HepG2 (cell line): ENCODE data around the gene NEFH. TPM values are rescaled to one million over a fixed set of nuclear protein-coding genes. Genes with fewer than 3 reads are reported as not detected.

Source experiments
- ATAC-seq: fragments of 200-7000 bp; cut with Tn5 transposase; 3 replicates; pipeline ENCODE4 v1.9.1; 2020; ENCODE audit warnings: mild to moderate bottlenecking, moderate library complexity
- BruUV-seq: library from RNA; stranded (reverse); fragments of 400-500 nt; replicated peaks from 2 replicates; lab custom pipeline; 2021; lab: Mats Ljungman, UMichigan
- CTCF ChIA-PET: fragments of 300-600 bp; formaldehyde crosslinking; extraction: SDS; loops from one replicate; lab custom pipeline; 2021; ENCODE audit warnings: low total read pairs, inconsistent platforms, low intra/inter-chr PET ratio; lab: Yijun Ruan, JAX
- POLR2A ChIA-PET: fragments of 350-600 bp; sonication (Branson Sonifier 250); formaldehyde crosslinking; loops from one replicate; lab custom pipeline; 2020; ENCODE audit warnings: antibody characterized with exemption, inconsistent platforms; lab: Yijun Ruan, JAX
- DNase-seq: peaks from one replicate; pipeline ENCODE4 v3.0.0-alpha.2; 2015; ENCODE audit warnings: low spot score
- FAIRE-seq: peaks from 3 replicates; lab custom pipeline; 2011; peaks lifted over from hg19 to GRCh38; lab: Jason Lieb, UNC
- H2AFZ ChIP-seq: one replicate; pipeline ENCODE4 v1.6.1; 2011; ENCODE audit warnings: low read length, inconsistent platforms
- H3K27ac ChIP-seq: fragments of 300-600 bp; 3 replicates; pipeline ENCODE4 v1.8.0; 2011; ENCODE audit warnings: mixed run types, mild to moderate bottlenecking, mixed read lengths, low read length, inconsistent platforms; ENCODE audit not compliant: insufficient read depth; ENCODE audit errors: extremely low read length
- H3K27me3 ChIP-seq, 2 experiments: fragments of 200-600 bp in 1 of 2; 2 replicates in 1 of 2; 3 replicates in 1 of 2; pipeline versions ENCODE4 v1.6.0 to v1.8.0; 2011; ENCODE audit warnings: low read length in 2 of 2, mild to moderate bottlenecking in 2 of 2, moderate library complexity in 2 of 2, inconsistent platforms in 1 of 2; ENCODE audit not compliant: insufficient read depth in 2 of 2, control insufficient read depth in 1 of 2
- H3K36me3 ChIP-seq, 2 experiments: fragments of 200-600 bp in 1 of 2; replicated peaks in 1 of 2; 2 replicates in 1 of 2; 3 replicates in 1 of 2; pipeline versions ENCODE4 v1.5.1 to v1.8.0; 2011; ENCODE audit warnings: low read length in 2 of 2, inconsistent platforms in 1 of 2; ENCODE audit not compliant: insufficient read depth in 2 of 2, control insufficient read depth in 1 of 2
- H3K4me1 ChIP-seq: 2 replicates; pipeline ENCODE4 v1.5.1; 2012; ENCODE audit warnings: low read length, inconsistent platforms; ENCODE audit not compliant: insufficient read depth
- H3K4me2 ChIP-seq: 2 replicates; pipeline ENCODE4 v1.6.0; 2011; ENCODE audit warnings: low read depth, low read length, inconsistent platforms
- H3K4me3 ChIP-seq, 3 experiments: fragments of 200-600 bp in 1 of 3; sonication (generic), shearing (Covaris generic) in 1 of 3; replicated peaks in 1 of 3; 2 replicates each; pipeline ENCODE4 v1.5.1; 2011 to 2016; ENCODE audit warnings: low read length in 3 of 3, inconsistent platforms in 2 of 3, low read depth in 2 of 3, mild to moderate bottlenecking in 2 of 3, control low read depth in 1 of 3, mixed read lengths in 1 of 3; ENCODE audit not compliant: insufficient read depth in 1 of 3
- H3K79me2 ChIP-seq: one replicate; pipeline ENCODE4 v1.6.1; 2011; ENCODE audit warnings: low read length, inconsistent platforms; ENCODE audit not compliant: insufficient read depth
- H3K9ac ChIP-seq: 2 replicates; pipeline ENCODE4 v1.6.0; 2011; ENCODE audit warnings: mild to moderate bottlenecking, low read depth, low read length, inconsistent platforms; ENCODE audit not compliant: insufficient read depth
- H3K9me3 ChIP-seq: 2 replicates; pipeline ENCODE4 v1.5.1; 2012; ENCODE audit warnings: mild to moderate bottlenecking, low read length
- H4K20me1 ChIP-seq: 2 replicates; pipeline ENCODE4 v1.6.0; 2011; ENCODE audit warnings: inconsistent platforms, mild to moderate bottlenecking, low read length, moderate library complexity; ENCODE audit not compliant: insufficient read depth
- HIVEP1 ChIP-seq: sonication (generic); formaldehyde crosslinking; IDR thresholded peaks from 2 replicates; pipeline ENCODE4 v1.4.0; 2020; ENCODE audit warnings: mild to moderate bottlenecking, missing genetic modification reagents
- MAFF ChIP-seq: IDR thresholded peaks from 2 replicates; pipeline ENCODE4 v1.6.1; 2011; ENCODE audit warnings: low read depth, low read length, improper control_type of control experiment
- MAFK ChIP-seq, 2 experiments: IDR thresholded peaks in 1 of 2; conservative IDR thresholded peaks in 1 of 2; 2 replicates each; pipeline ENCODE4 v1.6.1; 2011; ENCODE audit warnings: improper control_type of control experiment in 2 of 2, low read length in 2 of 2
- NFE2L2 ChIP-seq: fragments of 150-350 bp; IDR thresholded peaks from 2 replicates; pipeline ENCODE4 v1.6.1; 2014; ENCODE audit warnings: low read length
- RORA ChIP-seq: sonication (generic); formaldehyde crosslinking; IDR thresholded peaks from 2 replicates; pipeline ENCODE4 v1.5.0; 2020; ENCODE audit warnings: mild to moderate bottlenecking, missing genetic modification reagents, moderate library complexity
- ZNF331 ChIP-seq: sonication (generic); formaldehyde crosslinking; IDR thresholded peaks from 2 replicates; pipeline ENCODE4 v1.4.0; 2020; ENCODE audit warnings: missing genetic modification reagents
- ZNF432 ChIP-seq: sonication (generic); formaldehyde crosslinking; IDR thresholded peaks from 2 replicates; pipeline ENCODE4 v1.5.0; 2020; ENCODE audit warnings: missing genetic modification reagents, mild to moderate bottlenecking, borderline replicate concordance
- ZNF570 ChIP-seq: sonication (generic); formaldehyde crosslinking; IDR thresholded peaks from 2 replicates; pipeline ENCODE4 v1.4.0; 2020; ENCODE audit warnings: mild to moderate bottlenecking, missing genetic modification reagents, borderline replicate concordance
- ZNF766 ChIP-seq: sonication (generic); formaldehyde crosslinking; IDR thresholded peaks from 2 replicates; pipeline ENCODE4 v1.5.0; 2020; ENCODE audit warnings: missing genetic modification reagents, borderline replicate concordance
- WGBS: methylation state at CpG from one replicate; pipeline ENCODE4 v1.1.6; 2017; ENCODE audit warnings: low lambda C conversion rate; 5-methylcytosine and 5-hydroxymethylcytosine counted together
- in situ Hi-C: cut with HindIII; loops from 2 replicates; pipeline ENCODE4 v1.10.0; 2017; ENCODE audit warnings: low pct_unique_long_range_greater_than_20kb; ENCODE audit not compliant: extremely low pct_ligation_motif_present
- intact Hi-C: fragments of 100-400 bp; cut with micrococcal nuclease; formaldehyde crosslinking; loops from one replicate; pipeline ENCODE4 v1.10.0; 2022; ENCODE audit not compliant: unreplicated experiment
- polyA plus RNA-seq, 8 experiments: library from polyadenylated mRNA; depleted of rRNA in 3 of 8; stranded (reverse) in 7 of 8; unstranded in 1 of 8; fragments of >200 nt; fragmentation: Illumina TruSeq in 4 of 8; extraction: Trizol in 4 of 8; gene quantifications; 2 replicates each; pipeline versions ENCODE4 v1.2.1 to v1.2.3, GENCODE V29; 2011 to 2016; ENCODE audit warnings: low read depth in 4 of 8, missing spikeins in 1 of 8, mixed read lengths in 1 of 8; ENCODE audit not compliant: insufficient read depth in 1 of 8
- total RNA-seq, 5 experiments: library from RNA; depleted of rRNA; stranded (reverse); fragments of >200 nt; fragmentation: Illumina TruSeq; extraction: Trizol; gene quantifications; 2 replicates each; pipeline ENCODE4 v1.2.3, GENCODE V29; 2016; ENCODE audit warnings: low read depth in 1 of 5
- TF ChIP-seq, protein P1 (sequence below): sonication (generic); formaldehyde crosslinking; IDR thresholded peaks from 2 replicates; pipeline ENCODE4 v1.4.0; 2020; ENCODE audit warnings: missing genetic modification reagents
- TF ChIP-seq, protein P2 (sequence below): sonication (generic); formaldehyde crosslinking; IDR thresholded peaks from 2 replicates; pipeline ENCODE4 v1.8.1; 2023; ENCODE audit warnings: mild to moderate bottlenecking, missing genetic modification reagents

Gene NEFH
- total and polyA plus RNA-seq, 2 of the 13 experiments (the other 11 are each of a cell fraction or from before 2014, with no cell fraction given): not detected

DNA sequence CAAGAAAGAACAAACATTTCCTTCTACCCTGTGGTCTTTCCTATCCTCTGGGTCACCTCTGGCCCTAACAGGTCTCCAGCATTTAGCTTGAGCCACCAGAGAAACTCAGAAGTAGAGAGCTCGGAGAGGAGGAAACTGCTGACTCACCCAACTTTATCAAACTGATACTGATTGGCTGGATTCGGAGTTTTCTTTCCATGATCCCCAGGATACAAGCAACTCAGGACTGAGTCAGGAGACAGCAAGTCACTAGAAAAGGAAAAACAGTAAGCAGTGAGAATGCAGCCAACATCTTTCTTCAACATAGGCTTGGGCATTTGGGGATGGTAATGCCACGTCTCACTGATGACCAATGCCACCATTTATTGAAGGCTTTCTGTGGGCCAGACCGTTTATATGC is 40.8 kb downstream of the NEFH start:
- intact Hi-C loops: no loop called here
- peaks cover 36 to 81% of the 10 kb centered on the region in 2 experiments for H3K36me3 ChIP-seq
- WGBS: 97% methylated on average over 4 of the region's 4 CpGs
- BruUV-seq: no TSS peak
- no peaks in the 10 kb centered on the region for H3K79me2 ChIP-seq
- in situ Hi-C loops: no loop called here
- DNase-seq (no peak), FAIRE-seq (no peak), ATAC-seq (no peak)
- no peak overlapping the region for H3K4me2 ChIP-seq
- no peak overlapping the region for H3K9ac ChIP-seq
- H3K4me1 ChIP-seq: no peaks in the 10 kb centered on the region
- no peak overlapping the region for H3K4me3 ChIP-seq
- ChIA-PET CTCF (no interaction called here), POLR2A (no interaction called here)
- no peaks in the 10 kb centered on the region for H4K20me1 ChIP-seq
- no peaks in the 10 kb centered on the region for H3K27me3 ChIP-seq
- peak; percentile 33; the same call in 1 of the 2 replicates for TF ChIP-seq NFE2L2
- TF ChIP-seq MAFF: no peak
- no peak for TF ChIP-seq ZNF432 (CRISPR knock-in tag)
- TF ChIP-seq, protein P1, sequence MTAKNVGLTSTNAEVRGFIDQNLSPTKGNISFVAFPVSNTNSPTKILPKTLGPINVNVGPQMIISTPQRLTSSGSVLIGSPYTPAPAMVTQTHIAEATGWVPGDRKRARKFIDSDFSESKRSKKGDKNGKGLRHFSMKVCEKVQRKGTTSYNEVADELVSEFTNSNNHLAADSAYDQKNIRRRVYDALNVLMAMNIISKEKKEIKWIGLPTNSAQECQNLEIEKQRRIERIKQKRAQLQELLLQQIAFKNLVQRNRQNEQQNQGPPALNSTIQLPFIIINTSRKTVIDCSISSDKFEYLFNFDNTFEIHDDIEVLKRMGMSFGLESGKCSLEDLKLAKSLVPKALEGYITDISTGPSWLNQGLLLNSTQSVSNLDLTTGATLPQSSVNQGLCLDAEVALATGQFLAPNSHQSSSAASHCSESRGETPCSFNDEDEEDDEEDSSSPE: no peak
- TF ChIP-seq ZNF570 (CRISPR knock-in tag): no peak
- no peak for TF ChIP-seq ZNF331 (CRISPR knock-in tag)
- TF ChIP-seq, protein P2, sequence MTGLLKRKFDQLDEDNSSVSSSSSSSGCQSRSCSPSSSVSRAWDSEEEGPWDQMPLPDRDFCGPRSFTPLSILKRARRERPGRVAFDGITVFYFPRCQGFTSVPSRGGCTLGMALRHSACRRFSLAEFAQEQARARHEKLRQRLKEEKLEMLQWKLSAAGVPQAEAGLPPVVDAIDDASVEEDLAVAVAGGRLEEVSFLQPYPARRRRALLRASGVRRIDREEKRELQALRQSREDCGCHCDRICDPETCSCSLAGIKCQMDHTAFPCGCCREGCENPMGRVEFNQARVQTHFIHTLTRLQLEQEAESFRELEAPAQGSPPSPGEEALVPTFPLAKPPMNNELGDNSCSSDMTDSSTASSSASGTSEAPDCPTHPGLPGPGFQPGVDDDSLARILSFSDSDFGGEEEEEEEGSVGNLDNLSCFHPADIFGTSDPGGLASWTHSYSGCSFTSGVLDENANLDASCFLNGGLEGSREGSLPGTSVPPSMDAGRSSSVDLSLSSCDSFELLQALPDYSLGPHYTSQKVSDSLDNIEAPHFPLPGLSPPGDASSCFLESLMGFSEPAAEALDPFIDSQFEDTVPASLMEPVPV (CRISPR knock-in tag): no peak
- TF ChIP-seq ZNF766 (CRISPR knock-in tag): no peak
- peak; percentile 29 to 38; a peak in 2 of 4 replicates for TF ChIP-seq MAFK (conservative IDR thresholded peaks at IDR 0.05 in 1 of 2, IDR thresholded peaks at IDR 0.05 in 1 of 2; ENCODE audit: low read length in 2 of 2)
- no peak for TF ChIP-seq RORA (CRISPR knock-in tag)
- TF ChIP-seq HIVEP1 (CRISPR knock-in tag): no peak
- H3K27ac ChIP-seq: no peak overlapping the region
- H2AFZ ChIP-seq: no peak overlapping the region
- H3K9me3 ChIP-seq: no peaks in the 10 kb centered on the region
